T1000 (cell line): Measurements from ENCODE around the gene C6orf118.

ENCODE experiments used
- DNase-seq: peaks from one replicate; lab custom pipeline; 2025; ENCODE audit warnings: mixed read lengths; lab: John Stamatoyannopoulos, UW

The C6orf118 gene

DNA sequence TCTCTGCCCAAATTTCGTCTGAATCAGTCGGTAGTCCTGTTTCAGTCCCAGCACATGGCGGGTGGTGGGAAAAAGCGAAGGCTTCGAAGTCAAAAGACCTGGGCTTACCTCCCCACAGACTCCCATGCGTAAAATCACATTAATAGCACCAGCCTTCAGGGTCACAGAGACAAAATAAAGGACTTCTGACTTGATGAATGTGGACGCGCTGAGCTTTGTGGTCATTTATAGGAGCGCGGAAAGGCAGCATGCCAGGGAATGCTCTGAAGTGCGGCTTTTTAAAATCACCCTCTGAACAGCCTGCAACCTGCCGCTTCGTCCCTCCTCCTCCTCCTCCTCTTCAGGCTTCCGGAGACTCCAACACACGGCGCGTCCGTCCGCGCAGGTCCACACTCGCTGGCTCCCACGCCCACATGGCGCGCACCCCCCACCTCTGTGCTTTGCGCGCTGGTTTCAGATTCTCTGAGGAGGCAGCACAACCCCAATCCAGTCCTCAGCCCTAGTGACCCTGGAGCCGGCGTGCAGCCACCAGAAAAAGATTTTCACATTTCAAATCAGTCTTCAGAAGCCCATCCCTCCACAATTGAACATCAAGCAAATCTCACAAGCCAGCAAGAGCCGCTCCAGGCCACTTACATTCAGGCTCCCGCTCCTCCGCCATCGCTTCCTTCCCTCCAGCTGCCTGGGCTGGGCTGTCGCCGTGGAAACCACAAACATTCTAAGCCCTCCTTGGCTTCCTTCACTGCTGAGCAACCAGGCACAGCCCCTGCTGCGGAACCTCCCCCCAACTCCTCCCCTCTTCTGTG lies at the start of gene C6orf118:
Gene C6orf118 (minus strand): TSS at position 680 of the 806 bp plus-strand sequence. CDS start 19 bp downstream, at position 661.
- peak; percentile 55 for DNase-seq

DNA sequence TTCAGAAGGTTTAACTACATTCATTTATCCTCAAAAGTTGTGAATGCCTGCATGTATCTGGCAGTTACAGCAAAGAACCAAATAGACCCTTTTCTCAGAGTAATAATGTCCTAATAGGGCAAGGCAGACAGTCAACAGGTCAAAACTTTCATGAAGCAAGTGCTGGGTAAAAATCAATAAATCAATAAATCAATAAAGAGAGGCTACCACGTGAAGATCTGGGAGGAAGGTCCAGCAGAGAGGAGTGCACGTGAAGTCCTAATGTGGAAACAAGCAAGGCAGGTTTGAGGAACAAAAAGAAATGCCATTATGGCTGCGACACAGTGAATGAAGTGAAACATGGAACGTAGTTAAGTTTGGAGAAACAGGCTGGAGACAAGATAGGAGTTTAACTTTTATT lies 36.3 kb upstream of the C6orf118 start:
- no peak for DNase-seq

DNA sequence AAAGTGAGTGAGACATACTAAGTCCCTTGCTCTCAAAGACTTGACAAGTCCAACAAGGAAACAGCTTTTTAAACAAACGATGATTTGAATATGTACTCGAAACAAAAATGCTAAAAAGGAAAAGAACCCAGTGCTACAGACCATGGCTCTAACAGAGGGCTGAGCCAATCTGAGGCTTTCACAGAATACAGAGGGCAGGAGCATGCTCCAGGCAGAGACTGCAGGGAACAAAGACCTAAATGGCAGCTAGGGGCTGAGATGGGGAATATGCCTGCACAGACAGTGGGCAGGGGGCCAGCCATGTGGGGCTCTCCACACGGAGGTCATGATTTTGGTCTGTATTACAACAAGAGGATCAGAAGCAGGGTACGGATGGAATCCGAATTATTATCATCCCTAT lies 31.1 kb upstream of the C6orf118 start:
- no peak for DNase-seq

DNA sequence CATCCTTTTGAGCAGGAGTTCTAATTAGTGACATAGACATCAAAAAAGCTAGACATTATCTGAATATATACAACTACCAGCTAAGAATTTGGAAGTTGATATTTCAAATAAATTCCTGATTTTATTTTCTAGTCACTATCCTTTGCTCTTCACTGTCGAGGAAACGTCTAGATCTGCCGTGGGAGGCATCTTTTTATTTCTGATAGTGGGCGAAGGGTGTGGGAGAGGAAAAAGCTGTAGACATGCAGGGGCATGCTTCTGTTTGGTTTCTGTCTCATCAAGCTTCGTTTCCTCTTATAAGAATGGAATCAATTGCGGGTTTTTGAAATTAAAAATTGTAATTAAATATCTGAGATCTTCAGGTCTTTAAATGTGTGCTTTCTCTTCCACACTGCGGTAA lies 16.2 kb upstream of the C6orf118 start:
- DNase-seq, result no peak

DNA sequence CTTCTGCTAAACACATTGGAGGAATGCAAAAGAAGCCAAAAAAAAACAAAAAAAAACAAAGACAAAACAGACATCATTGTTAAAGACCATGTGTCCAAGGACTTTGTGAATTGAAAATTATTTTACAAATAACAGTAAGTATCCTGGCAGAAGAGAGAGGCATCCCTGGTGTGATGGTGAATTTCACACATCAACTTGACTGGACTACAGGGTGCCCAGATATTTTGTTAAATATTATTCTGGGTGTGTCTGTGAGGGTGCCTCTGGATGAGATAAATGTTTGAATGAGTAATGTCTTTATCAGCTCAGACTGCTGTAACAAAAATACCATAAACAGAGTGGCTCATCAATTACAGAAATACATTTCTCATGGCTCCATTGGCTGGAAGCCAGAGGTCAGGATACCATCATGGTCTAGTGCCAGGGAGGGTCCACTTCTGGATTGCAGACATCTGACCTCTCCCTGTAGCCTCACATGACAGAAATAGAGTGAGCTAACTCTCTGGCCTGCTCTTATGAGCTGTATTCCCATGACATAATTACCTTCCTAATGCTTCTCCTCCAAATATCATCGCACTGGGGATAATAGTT lies 12.2 kb upstream of the C6orf118 start:
- DNase-seq, result no peak

DNA sequence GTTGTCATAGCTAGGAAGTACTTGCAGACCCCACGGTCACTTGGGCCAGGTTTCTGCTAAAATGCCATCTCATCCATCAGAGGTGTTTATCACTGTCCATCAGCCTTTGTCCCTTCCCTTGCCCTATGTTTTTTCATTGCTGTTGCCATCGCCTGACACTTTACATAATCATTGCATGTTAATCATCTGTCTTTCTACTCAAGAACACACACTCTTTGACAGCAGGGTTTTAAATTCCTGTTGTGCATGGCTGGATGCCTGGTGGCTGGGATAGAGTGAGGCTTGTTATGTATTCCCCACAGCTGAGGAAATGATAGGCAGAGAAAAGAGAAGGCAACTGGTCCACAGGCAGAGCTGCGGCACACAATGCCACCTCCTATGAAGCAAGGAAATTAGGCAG lies 11.7 kb upstream of the C6orf118 start:
- DNase-seq, result no peak

DNA sequence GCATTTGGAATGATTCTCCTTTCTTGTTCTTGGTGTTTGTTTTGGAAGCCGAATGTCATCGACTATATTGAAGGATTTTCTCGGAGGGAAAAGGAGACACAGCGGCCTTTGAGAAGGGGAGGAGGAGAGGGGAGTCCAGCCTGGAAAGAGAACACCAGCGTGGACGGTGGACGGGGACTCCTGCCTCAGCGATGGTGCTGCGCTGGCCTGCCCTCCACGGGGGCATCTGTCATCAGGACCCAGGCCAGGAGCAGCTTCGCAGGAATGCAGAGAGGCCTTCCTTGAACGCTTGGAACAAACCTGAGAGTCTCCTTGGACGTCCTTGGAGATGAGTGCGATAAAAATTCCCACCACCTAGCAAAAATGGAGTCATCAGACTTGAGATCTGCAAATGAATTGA lies 8.3 kb upstream of the C6orf118 start:
- DNase-seq, result no peak

DNA sequence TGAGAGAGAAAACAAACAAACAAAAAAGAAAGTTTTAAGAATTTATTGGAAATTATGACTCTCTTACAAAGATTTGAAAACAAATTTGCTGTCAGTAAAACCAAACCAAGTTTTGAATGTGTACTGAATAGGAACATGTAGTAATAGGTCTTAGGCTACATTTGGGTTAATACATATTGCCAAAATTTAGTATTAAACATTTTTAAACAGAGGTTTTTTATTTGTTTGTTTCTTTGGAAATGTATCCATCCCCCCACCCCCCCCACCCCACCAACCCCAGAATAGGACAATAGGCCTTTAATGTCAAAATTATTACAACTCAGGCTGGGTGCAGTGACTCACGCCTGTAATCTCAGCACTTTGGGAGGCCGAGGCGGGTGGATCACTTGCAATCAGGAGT lies 2.5 kb downstream of the C6orf118 start:
- DNase-seq, result no peak

DNA sequence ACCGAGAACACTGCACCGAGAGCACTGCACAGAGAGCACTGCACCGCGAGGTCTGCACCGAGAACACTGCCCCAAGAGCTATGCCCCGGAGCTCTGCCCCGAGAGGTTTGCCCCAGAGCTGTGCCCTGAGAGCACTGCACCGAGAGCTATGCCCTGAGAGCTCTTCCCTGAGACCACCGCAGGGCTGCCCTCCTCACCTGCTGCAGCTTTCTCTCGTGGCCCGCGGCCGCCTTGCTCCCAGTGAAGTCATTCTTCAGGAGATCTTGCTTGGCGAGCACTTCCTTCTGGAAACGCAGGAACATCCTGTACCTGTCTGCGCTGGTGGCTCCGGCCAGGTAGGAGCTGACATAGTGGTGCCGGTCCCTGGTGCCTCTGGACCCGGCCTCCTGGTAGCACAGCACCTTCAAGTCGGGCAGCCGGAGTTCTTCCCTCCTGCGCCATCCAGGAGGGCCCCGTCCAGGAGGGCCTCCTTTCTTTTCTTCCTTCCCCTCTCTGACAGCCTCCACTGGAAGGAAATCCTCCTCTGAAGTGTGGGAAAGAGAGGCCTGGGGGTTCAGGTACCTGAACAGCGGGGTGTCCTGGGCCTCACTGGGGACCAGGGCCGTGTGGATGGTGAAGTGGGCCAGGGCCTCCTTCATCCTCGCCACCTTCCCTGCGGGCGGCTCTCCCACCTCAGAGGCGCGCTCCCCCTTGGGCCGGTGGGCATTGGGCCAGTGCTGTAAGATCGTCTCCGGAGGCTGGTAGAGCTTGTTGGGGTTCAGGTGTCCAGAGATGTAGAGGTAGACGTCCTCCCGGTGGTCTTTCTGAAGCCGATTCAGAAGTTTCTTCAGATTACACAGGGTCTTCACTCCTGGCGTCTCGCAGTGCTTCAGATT lies 7.8 kb downstream of the C6orf118 start:
- no peak for DNase-seq

DNA sequence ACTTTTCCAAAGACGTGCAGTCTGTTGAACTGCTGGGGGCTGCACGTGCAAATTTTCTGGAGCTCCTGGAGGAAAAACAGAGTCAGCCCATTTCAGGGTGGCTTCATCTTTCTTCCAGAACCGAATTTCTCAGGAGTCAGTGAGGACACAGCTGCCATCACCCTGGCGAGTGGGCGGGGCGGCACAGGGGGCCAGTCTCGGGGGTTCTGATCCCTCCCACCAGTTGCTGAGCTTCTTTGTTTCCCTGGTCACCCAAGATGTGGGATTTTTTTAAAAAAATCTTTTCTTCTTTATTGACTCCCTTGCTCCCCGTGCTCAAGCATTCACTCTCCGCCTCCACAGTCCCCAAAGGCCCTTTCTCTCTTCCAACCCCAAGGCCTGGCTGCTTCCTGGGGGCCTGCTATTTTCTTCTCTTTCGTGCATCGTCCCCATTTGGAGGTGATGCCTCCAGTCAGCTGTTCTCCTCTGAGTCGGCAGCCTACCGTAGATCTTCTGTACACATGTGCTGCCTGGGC lies 8.9 kb downstream of the C6orf118 start:
- DNase-seq, result no peak

DNA sequence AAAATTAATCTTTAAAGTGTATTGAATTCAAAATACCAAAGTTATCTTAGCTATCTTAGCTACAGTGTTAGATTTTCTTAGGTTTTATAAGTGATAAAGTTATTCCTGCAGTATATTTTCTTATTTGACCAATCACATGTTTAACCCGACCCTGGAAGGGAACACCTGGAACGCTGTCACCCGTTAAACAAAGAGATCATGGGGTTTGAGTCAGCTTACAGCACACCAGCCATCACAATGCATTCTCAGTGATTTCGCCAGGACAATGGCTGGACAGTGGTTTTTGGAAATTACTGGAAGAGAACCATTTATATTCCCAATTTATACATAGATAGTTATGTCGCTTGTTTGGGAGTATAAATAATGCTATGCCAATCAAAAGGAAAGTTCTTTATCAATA lies 10.5 kb downstream of the C6orf118 start:
- DNase-seq, result no peak

DNA sequence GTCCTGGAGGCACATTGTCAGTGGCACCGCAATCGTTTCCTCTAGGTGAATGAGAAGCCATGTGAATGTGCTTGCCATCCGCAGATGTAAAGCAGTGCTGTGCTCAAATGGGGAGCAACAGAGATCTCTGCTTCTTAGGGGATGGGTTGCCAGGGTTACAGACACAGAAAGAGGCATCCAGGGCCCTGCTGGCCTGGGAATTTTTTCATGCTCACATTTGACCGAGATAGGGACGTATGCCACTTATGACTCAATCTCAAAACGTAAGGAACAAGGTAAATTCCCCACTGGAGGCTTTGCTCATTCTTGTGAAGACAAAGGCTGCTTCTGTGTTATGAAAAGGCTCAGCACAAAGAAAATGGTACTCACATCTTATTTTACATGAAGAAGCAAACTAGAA lies 11.0 kb downstream of the C6orf118 start:
- no peak for DNase-seq

DNA sequence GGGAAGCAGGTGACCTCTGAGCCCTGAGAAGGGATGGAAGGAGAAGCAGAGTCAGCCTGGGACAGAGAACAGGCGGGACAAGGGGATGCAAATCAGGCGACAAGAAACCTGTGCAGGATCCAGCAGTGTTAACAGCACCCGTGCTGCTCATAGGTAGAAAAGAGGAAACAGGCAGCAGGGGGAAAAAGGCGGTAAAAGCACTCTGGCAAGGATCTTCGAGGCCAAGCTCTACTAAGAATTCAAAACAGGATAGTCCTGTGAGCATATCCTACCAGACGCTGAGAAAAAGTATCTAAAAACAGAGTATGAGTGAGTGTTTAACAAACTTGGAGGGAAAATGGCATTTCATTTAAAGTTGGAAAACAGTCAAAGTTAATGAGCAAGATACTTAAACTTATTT lies 16.7 kb downstream of the C6orf118 start:
- no peak for DNase-seq

DNA sequence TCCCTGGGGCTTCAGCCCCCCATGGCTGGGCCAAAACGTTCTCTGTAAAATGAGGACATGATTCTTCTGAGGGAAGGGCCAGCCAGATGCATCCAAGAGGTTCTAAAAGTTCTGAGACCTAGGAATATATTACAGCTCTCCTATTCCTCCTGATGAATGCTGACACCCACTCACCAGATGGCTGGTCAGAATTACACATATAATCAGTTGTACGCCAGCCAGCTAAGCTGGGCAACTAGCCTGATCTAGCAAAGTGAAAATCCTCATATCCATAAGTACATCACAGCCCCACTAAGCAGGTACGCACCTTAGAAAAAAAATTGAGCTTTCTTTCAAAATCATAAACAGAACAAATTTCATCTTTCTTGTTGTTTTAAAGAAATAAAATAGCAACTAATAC lies 34.8 kb downstream of the C6orf118 start:
- no peak for DNase-seq

DNA sequence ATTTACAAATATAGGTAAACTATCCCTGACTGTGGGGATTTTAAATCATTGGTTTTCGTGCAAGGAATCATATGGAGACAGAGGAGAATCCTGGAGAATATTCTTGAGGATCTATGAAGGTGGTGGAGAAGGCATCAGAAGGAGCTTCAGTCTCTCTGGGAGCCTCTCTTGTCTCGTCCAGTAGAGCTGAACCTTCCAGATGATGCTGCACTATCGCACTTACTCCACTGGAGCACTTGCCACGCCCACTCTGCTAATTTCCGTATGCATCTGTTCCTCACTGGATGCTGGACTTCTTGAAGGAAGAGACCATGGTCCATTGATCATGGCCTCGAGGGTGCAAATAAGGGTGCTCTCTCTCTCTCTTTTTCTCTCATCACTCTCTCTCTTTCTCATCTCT lies 36.8 kb downstream of the C6orf118 start:
- no peak for DNase-seq

DNA sequence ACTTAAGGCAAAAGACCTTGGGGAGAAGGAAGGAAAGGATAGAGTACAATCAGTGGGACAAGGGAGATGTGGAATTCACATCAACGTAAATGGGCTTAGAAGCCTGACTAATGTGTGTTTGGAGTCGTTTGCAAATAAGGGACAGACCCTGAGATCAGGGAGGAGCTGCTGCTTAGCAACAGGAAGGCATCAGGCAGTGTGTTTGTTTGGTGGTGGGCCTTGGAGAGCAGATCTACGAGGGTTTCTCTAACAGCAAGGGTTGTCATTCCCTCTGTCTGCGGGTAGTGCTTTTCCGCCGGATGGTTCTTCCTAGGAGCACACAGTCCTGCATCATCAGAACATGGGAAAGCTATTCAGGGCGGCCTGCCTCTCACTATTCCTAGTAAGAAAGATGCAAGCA lies 40.4 kb downstream of the C6orf118 start:
- DNase-seq, result no peak

DNA sequence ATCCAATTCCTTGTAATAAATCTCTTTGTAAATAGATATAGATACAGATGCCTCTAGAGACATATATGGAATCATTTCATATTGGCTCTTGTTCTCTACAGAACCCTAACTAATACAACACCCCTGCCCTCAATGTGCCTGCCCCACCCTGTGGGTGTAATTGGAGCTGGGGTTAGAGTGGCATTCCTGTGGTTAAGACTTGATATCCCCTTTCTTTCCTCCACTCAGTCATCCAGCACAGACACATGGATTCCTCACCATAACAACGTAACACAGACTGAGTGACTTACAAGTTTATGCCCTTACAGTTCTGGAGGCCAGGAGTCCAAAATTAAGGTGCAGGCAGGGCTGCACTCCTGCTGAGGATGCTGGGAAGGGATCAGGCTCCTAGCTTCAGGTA lies 42.8 kb downstream of the C6orf118 start:
- no peak for DNase-seq

DNA sequence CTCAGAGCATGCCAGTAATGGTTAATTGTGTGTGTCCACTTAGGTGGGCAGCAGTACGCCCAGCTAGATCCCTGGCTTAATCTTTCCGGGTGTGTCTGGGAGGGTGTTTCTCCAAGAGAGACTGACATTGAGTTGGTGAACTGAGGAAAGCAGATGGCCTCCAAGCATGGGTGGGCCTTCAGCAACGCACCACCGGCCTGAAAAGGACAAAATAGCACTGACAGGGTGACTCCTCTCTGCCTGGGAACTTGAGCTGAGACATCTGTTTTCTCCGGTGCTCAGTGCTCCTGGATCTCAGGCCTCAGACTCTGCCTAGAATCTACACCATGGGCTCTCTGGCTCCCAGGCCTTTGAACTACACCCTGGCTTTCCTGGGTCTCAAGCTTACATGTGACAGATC lies 43.2 kb downstream of the C6orf118 start:
- DNase-seq, result no peak

DNA sequence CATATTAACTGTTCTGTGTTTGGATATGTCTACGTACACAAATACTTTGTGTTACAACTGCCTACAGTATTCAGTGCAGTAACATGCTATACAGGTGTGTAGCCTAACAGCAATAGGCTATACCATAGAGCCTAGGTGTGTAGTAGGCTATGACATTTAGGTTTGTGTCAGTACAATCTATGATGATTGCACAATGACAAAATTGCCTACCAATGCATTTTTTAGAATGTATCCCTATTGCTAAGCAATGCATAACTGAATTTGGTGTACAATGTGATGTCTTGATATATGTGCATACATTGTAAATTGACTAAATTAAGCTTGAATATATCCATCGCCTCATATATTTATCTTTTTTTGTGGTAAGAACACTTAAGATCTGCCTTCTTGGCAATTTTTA lies 48.9 kb downstream of the C6orf118 start:
- no peak for DNase-seq

DNA sequence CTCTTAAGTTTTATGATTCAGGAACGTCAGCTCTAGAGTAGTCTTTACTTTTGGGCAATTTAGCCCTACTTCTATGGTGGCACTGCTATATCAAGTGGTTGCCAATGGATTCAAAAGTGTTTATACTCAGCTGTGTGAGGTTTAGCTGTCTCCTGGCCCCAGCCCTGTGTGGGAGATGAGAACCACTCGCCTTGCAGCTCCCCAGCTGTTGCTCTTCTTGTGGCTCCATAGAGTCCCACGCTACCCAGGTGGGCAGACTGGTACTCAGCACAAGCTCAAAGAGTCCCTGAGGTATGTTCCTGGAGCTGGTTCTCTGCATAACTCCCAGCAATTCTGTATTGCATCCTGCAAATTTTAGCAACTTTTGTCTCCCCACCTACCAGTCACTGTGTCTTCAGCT lies 59.6 kb downstream of the C6orf118 start:
- no peak for DNase-seq

DNA sequence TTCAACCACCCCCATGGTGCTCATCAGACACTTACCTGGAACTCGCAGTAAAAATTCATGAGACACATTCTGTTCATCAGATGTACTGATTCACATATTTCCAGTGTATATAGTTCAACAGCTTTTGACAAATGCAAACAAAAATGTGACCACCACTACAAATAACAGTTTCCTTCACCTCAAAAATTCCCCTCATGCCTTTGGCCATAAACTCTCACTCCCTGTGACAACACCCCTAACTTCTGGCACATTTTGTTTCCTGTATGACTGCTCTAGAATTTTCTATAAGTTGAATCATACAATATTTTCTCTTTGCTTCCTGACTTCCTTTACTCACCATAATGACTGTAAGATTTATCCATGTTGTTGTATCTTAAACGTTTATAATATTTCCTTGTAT lies 63.7 kb downstream of the C6orf118 start:
- no peak for DNase-seq

DNA sequence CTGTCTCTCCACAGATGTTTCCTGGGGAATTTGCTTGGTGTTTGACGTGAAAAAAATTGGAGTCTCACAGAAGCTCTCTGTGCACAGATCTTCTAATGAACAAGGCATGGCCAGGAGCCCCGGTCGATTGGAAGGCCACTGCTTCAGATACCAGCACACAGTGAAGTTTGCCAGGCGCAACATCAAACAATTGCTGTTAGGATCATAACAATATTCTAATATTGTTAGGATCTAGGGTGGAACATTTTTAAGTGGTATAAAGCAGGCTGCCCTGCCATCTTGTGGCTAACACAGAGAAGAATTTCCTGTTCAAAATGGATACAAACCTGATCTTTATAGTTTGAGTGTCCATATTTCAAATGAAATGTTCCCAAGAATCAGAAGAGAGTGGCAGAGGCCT lies 64.1 kb downstream of the C6orf118 start:
- DNase-seq, result no peak
